DND-41 (cell line): ENCODE results near the gene CHD9.

ENCODE experiments used
- EZH2 ChIP-seq: IDR thresholded peaks from 3 replicates; pipeline ENCODE4 v1.6.1; 2012; ENCODE audit warnings: borderline replicate concordance, low read depth, mild to moderate bottlenecking, moderate library complexity, low read length, inconsistent platforms; ENCODE audit not compliant: severe bottlenecking
- TF ChIP-seq, protein P1 (sequence below): IDR thresholded peaks from 2 replicates; pipeline ENCODE4 v1.5.1; 2012; ENCODE audit warnings: borderline replicate concordance, low read length, moderate library complexity, mild to moderate bottlenecking; ENCODE audit not compliant: poor library complexity, severe bottlenecking; ENCODE audit errors: extremely low read depth

DNA sequence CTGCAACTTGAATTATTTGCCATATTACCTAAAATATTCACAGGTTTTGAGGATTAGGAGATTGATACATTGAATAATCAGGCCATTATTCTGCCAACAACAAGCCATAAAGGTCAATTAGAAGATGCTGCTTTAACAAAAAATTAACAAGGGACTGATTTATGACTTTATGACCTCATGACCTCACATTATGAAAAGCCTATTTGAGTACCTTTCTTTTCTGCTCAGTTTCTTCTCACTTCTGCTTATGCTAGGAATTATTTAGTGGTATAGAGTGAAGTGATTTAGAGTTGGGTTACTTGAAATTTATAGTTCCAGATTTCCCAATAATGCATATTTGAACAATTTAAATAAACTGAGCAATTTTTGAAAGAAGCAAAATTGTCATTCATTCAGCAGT is 121.6 kb downstream of the CHD9 start:
- no peak for TF ChIP-seq EZH2
- TF ChIP-seq, protein P1, sequence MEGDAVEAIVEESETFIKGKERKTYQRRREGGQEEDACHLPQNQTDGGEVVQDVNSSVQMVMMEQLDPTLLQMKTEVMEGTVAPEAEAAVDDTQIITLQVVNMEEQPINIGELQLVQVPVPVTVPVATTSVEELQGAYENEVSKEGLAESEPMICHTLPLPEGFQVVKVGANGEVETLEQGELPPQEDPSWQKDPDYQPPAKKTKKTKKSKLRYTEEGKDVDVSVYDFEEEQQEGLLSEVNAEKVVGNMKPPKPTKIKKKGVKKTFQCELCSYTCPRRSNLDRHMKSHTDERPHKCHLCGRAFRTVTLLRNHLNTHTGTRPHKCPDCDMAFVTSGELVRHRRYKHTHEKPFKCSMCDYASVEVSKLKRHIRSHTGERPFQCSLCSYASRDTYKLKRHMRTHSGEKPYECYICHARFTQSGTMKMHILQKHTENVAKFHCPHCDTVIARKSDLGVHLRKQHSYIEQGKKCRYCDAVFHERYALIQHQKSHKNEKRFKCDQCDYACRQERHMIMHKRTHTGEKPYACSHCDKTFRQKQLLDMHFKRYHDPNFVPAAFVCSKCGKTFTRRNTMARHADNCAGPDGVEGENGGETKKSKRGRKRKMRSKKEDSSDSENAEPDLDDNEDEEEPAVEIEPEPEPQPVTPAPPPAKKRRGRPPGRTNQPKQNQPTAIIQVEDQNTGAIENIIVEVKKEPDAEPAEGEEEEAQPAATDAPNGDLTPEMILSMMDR = no peak
